Stimulated activated CD4-positive, alpha-beta T cell treated with anti-CD3 and anti-CD28 coated beads, Interleukin-15, amount 100 ng/mL, for 48 hours (primary cell): Measurements from ENCODE around the gene OR52I2.

Source experiments
- DNase-seq, 2 donors: peaks; one replicate each; pipeline ENCODE4 v3.0.0-alpha.2; 2020; ENCODE audit warnings: low read depth in 2 of 2

Gene OR52I2

DNA sequence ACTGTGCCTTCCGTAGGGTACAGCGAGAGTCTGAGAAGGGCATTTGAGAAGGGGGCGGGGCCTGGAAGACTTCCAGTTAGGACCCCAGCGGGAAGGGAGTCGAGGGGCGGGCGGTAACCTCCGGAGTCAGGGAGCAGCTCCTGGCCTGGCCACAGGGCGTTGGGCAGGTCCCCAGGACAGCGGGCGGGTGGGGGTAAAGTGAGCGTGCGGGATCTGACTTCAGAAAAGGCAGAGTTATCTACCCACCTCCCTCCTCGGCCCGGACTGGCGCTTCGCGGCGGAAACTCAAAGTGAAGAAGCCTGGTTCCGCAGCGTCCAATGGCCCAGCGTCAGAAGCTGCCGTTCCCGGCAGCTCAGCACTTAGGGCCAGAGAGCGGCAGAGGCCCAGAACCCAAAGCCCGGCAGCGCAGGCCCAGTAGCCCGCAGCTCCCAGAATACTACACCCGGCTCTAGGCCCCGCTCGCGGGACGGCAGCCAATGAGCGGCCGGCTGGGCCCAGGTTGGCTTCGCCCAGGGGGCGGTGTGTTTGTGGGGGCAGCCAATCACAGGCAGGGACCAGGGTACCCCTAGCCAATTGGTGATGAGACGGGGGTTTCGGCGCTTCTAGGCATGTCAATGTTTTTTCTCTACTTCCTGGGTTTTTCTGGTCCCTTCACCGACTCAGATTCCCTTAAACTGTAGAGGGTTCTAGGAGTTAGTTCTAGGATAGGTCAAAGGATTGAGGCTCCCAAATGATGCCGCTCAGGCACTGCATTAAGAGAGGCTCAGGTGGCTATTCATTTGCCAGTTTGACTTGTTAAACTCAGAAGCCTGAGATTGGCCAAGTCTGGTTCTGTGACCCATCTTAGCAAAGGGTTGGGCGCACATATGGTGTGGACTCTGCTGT, 26.5 kb downstream of the OR52I2 start, which contains the start of gene TRIM68:
Gene TRIM68, minus strand, starts transcription at position 451 of the 886 bp plus-strand sequence. CDS start 2,727 bp downstream, outside the sequence.
- peak; percentile 88 to 94 for DNase-seq

- DNase-seq, result peak in 1 of 2 donors; percentile 9
These were observed 28.9 kb downstream of the OR52I2 start for GRCh38 chr11:4610258-4610935.

- no peak for DNase-seq
These were observed 30.4 kb downstream of the OR52I2 start for GRCh38 chr11:4611986-4612385.

DNA sequence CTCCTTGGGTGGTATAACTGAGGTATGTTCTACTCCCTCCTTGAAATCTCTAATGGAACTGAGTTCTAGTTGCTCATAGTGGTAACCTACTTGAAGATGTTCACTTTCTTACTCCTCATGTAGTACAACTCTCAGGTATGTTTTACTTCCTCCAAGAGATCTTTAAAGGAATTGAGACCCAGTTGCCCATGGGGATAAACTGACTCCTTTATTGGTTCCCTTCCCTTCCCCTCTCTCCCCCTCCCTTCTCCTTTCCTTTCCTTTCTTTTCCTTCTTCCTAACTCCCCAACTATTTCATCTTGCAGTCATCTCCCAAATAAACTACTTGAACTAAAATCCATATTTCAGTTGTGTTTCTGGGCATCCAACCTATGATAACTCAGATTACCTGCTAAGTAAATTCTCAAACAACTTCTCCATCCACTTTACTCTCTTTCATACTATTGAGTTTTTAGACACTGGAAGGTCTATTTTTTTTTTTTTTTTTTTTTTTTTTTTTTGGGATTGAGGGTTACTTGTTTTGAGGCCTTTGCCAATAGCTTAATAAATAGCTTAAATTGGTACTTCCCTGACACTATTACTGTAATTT, 34.4 kb downstream of the OR52I2 start:
- no peak for DNase-seq

- no peak for DNase-seq
These were observed 38.0 kb downstream of the OR52I2 start for GRCh38 chr11:4619514-4619913.

GRCh38 chr11:4626207-4627099, 44.9 kb downstream of the OR52I2 start:
- DNase-seq, result peak; percentile 29 to 47

DNA sequence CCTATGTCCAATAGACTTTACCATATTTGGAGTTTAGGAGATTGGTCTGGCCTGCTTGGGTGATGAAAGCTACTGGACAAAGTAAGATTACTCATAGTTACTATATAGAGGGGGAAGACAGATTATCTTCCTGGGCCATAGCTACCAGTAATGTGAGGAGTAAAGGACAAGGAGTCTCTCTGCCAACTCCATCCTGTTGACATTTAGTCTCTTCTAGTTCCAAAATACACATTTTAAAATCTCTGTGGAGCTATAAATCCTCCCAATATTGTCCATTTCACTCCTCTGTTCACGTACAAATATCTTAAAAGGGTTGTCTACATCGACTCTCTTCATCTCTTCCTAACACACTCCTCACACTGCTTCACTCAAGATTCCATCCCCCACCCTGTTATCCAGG, 54.6 kb downstream of the OR52I2 start:
- DNase-seq, result no peak

DNA sequence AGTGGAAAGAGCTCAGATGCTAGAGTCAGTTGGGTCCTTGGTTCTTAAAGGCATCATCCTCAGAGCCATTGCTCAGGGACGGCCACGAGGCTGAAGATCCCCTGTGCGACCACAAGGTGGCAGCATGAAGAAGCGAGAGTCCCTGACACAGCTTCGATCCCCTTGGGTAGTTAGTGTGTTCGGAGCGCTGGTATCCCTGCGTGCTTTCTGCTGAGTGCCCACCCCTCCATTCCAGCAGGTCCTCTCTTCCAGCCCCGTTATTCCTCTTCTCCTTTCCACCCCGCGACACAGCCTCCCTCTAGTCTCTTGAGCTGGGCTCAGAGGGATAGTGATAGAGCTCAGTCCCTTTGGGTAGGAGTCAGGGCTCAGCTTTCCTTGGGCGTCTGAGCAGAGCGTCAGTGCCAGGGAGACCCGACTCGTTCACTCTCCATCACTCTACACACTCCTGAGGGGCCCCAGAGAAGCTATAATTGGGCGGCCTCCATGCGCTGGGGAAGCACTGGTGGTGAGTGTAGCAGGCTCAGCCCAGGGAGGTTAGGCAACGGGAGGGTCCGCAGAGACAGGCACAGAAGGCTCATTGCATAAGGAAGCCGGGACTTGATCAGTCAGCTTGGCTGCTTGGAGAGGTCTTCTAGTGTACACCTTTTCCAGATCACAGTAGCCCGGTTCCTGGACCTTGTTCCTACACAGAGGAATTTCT, 55.6 kb downstream of the OR52I2 start, which contains the start of gene OR51D1:
Gene OR51D1, plus strand, starts transcription at position 516 of the 700 bp plus-strand sequence. CDS start 2,314 bp downstream, outside the sequence.
- peak; percentile 44 to 66 for DNase-seq

DNA sequence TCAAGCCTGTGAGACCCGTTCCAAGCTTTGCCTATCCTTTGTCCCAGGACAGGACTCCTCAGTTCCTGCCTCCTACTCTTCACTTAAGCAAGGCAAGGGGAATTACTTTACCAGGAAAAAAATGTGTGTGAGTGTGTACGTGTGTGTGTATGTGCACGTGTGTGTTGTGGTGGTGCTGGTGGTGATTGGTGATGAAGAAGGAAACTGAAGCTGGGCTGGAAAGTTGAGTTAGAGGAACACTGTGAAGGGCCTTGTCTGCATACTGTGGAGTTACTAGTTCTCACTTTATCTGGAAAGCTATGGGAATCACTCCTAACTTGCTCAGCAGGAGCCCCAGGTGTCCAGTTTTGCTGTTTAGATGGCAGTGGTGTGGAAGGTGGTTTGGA, 56.1 kb downstream of the OR52I2 start:
- DNase-seq, result no peak

DNA sequence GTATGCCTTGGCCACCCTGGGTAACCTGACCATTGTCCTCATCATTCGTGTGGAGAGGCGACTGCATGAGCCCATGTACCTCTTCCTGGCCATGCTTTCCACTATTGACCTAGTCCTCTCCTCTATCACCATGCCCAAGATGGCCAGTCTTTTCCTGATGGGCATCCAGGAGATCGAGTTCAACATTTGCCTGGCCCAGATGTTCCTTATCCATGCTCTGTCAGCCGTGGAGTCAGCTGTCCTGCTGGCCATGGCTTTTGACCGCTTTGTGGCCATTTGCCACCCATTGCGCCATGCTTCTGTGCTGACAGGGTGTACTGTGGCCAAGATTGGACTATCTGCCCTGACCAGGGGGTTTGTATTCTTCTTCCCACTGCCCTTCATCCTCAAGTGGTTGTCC, 58.4 kb downstream of the OR52I2 start:
- DNase-seq, result no peak

- DNase-seq, result no peak
These were observed 60.0 kb downstream of the OR52I2 start for GRCh38 chr11:4641501-4641900.

GRCh38 chr11:4642043-4642442, 60.5 kb downstream of the OR52I2 start:
- no peak for DNase-seq
